ENCODE measurements around the gene ZIC2. TPM values are rescaled to one million over a fixed set of nuclear protein-coding genes. Genes with fewer than 3 reads are reported as not detected.

The ZIC2 gene
- total RNA-seq, 1 experiment from 2014 or later = 426 TPM

DNA sequence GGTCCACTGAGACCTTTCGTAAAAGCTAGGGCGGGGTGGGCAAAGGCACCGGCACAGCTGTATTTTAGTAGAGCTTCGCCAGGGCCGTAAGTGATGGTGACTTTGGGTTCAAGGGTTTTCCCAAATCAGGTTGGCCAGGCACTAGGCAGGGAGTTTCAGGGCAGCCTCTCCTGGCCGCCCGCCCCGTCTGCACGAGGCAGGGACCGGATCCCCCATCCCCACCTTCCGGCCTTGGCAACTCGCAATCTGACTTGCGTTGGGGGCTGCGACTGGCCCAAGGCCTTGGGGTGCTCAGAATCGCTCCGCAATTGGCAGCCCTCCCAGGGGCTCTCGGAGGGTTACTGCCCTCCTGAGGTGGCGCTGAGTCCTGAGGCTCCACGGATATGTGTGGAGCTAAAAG is 6.0 kb upstream of the ZIC2 start:
- no peaks in the 10 kb centered on the region for H4K20me1 ChIP-seq (ENCODE audit: control insufficient read depth, insufficient read depth, insufficient read length)
- no CpG with 5 or more reads among the region's 19 CpGs for WGBS (ENCODE audit: extremely low coverage, insufficient read length, low lambda C conversion rate)
- Mint-ChIP-seq H3K4me1 (peaks cover 64 to 67% of the 10 kb centered on the region in 2 experiments), H3K36me3 (ENCODE audit: insufficient read depth in 1 of 3, low read depth in 3 of 3) (no peaks in the 10 kb centered on the region), H3K9me3 (peaks cover 0 to 4% of the 10 kb centered on the region in 2 experiments; a peak in 1 of 5 replicates), H3K4me3 (peak overlapping the region in 1 of 2 experiments; percentile 70; a peak in 2 of 5 replicates), H3K27ac (peak overlapping the region in 1 of 3 experiments; percentile 90; a peak in 1 of 7 replicates), H3K27me3 (ENCODE audit: low read depth) (peaks cover 34% of the 10 kb centered on the region)
- H2BK12ac ChIP-seq (ENCODE audit: insufficient read length, low read depth, low read length) = no peak overlapping the region
- H4K8ac ChIP-seq (replicated peaks; ENCODE audit: insufficient read length, low read depth, low read length) = no peak overlapping the region
- peak; percentile 49 for DNase-seq
- H3K14ac ChIP-seq (ENCODE audit: insufficient read depth, low read length) = no peak overlapping the region
- peaks cover 10% of the 10 kb centered on the region; the same call in 1 of the 2 replicates for H3K4me1 ChIP-seq (ENCODE audit: insufficient read depth, low read length)
- H2AK5ac ChIP-seq (ENCODE audit: insufficient read length, low read length) = no peak overlapping the region
- no peak overlapping the region for H3K4me2 ChIP-seq (ENCODE audit: insufficient read depth, insufficient read length, low read length)
- H3K79me2 ChIP-seq (ENCODE audit: insufficient read depth, low read length) = no peaks in the 10 kb centered on the region
- H3K56ac ChIP-seq (ENCODE audit: insufficient read length, low read depth, low read length) = no peak overlapping the region
- H3K23me2 ChIP-seq (ENCODE audit: insufficient read length, low read depth, low read length, poor library complexity, severe bottlenecking) = peaks cover 40% of the 10 kb centered on the region
- no peak overlapping the region for H2BK20ac ChIP-seq (ENCODE audit: low read depth, low read length, poor library complexity, severe bottlenecking)
- no peak overlapping the region for H3K9ac ChIP-seq (ENCODE audit: extremely low read depth, insufficient read length, low read length)
- no peak overlapping the region for H4K91ac ChIP-seq (ENCODE audit: insufficient read length, low read depth, low read length)
- H2BK120ac ChIP-seq (ENCODE audit: low read depth, low read length, poor library complexity, severe bottlenecking) = no peak overlapping the region
- no peak overlapping the region for H3K4ac ChIP-seq (ENCODE audit: low read depth, low read length)
- no peak overlapping the region for H3K27ac ChIP-seq (ENCODE audit: insufficient read length, low read depth, low read length)
- peaks cover 4% of the 10 kb centered on the region; the same call in 1 of the 2 replicates for H3K27me3 ChIP-seq (ENCODE audit: insufficient read depth, low read length)
- H2AFZ ChIP-seq (ENCODE audit: low read length) = no peak overlapping the region
- no peak overlapping the region for H3T11ph ChIP-seq (ENCODE audit: low read length)
- H3K18ac ChIP-seq (ENCODE audit: insufficient read length, low read depth, low read length) = no peak overlapping the region
- H2BK5ac ChIP-seq (ENCODE audit: insufficient read length, low read length) = no peak overlapping the region
- no peak overlapping the region for H2BK15ac ChIP-seq (ENCODE audit: low read depth, low read length)
- H3K9me3 ChIP-seq (ENCODE audit: control insufficient read depth, low read depth, low read length) = no peaks in the 10 kb centered on the region
- no peaks in the 10 kb centered on the region for H3K79me1 ChIP-seq (ENCODE audit: insufficient read depth, low read depth, low read length, poor library complexity, severe bottlenecking)
- H3K23ac ChIP-seq (ENCODE audit: insufficient read length, low read depth, low read length) = no peak overlapping the region
- TF ChIP-seq, protein P1, sequence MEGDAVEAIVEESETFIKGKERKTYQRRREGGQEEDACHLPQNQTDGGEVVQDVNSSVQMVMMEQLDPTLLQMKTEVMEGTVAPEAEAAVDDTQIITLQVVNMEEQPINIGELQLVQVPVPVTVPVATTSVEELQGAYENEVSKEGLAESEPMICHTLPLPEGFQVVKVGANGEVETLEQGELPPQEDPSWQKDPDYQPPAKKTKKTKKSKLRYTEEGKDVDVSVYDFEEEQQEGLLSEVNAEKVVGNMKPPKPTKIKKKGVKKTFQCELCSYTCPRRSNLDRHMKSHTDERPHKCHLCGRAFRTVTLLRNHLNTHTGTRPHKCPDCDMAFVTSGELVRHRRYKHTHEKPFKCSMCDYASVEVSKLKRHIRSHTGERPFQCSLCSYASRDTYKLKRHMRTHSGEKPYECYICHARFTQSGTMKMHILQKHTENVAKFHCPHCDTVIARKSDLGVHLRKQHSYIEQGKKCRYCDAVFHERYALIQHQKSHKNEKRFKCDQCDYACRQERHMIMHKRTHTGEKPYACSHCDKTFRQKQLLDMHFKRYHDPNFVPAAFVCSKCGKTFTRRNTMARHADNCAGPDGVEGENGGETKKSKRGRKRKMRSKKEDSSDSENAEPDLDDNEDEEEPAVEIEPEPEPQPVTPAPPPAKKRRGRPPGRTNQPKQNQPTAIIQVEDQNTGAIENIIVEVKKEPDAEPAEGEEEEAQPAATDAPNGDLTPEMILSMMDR (conservative IDR thresholded peaks at IDR 0.05) = no peak
- H4K5ac ChIP-seq (ENCODE audit: insufficient read length, low read depth, low read length) = no peak overlapping the region

Measured in H9 (cell line).